ENCODE results near the gene RPS6KA4. TPM values are rescaled to one million over a fixed set of nuclear protein-coding genes. Genes with fewer than 3 reads are reported as not detected.

Gene RPS6KA4
- polyA plus RNA-seq, 1 donor from 2014 or later, result 24.6 TPM

DNA sequence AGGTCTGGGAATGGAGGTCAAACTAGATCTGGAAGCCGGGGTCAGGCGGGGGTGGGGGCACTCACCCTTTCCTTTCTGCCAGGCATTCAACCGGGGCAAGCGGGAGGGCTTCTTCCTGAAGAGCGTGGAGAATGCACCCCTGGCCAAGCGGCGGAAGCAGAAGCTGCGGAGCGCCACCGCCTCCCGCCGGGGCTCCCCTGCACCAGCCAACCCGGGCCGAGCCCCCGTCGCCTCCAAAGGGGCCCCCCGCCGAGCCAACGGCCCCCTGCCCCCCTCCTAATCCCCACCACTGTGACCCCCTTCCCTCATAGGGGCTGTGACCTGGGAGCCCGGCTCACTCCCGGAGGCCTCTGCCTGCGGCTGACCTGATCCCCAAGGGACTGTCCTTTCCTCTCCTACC is 12.2 kb downstream of the RPS6KA4 start:
- no peak for TF ChIP-seq MXI1 (conservative IDR thresholded peaks at IDR 0.05; ENCODE audit: poor library complexity, severe bottlenecking)
- TF ChIP-seq, protein P1, sequence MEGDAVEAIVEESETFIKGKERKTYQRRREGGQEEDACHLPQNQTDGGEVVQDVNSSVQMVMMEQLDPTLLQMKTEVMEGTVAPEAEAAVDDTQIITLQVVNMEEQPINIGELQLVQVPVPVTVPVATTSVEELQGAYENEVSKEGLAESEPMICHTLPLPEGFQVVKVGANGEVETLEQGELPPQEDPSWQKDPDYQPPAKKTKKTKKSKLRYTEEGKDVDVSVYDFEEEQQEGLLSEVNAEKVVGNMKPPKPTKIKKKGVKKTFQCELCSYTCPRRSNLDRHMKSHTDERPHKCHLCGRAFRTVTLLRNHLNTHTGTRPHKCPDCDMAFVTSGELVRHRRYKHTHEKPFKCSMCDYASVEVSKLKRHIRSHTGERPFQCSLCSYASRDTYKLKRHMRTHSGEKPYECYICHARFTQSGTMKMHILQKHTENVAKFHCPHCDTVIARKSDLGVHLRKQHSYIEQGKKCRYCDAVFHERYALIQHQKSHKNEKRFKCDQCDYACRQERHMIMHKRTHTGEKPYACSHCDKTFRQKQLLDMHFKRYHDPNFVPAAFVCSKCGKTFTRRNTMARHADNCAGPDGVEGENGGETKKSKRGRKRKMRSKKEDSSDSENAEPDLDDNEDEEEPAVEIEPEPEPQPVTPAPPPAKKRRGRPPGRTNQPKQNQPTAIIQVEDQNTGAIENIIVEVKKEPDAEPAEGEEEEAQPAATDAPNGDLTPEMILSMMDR (IDR thresholded peaks at IDR 0.05; ENCODE audit: poor library complexity, severe bottlenecking), result no peak
- TF ChIP-seq SMC3 (conservative IDR thresholded peaks at IDR 0.05; ENCODE audit: poor library complexity), result no peak
- no peak for TF ChIP-seq EP300 (conservative IDR thresholded peaks at IDR 0.05; ENCODE audit: poor library complexity, severe bottlenecking)
- TF ChIP-seq, protein P2, sequence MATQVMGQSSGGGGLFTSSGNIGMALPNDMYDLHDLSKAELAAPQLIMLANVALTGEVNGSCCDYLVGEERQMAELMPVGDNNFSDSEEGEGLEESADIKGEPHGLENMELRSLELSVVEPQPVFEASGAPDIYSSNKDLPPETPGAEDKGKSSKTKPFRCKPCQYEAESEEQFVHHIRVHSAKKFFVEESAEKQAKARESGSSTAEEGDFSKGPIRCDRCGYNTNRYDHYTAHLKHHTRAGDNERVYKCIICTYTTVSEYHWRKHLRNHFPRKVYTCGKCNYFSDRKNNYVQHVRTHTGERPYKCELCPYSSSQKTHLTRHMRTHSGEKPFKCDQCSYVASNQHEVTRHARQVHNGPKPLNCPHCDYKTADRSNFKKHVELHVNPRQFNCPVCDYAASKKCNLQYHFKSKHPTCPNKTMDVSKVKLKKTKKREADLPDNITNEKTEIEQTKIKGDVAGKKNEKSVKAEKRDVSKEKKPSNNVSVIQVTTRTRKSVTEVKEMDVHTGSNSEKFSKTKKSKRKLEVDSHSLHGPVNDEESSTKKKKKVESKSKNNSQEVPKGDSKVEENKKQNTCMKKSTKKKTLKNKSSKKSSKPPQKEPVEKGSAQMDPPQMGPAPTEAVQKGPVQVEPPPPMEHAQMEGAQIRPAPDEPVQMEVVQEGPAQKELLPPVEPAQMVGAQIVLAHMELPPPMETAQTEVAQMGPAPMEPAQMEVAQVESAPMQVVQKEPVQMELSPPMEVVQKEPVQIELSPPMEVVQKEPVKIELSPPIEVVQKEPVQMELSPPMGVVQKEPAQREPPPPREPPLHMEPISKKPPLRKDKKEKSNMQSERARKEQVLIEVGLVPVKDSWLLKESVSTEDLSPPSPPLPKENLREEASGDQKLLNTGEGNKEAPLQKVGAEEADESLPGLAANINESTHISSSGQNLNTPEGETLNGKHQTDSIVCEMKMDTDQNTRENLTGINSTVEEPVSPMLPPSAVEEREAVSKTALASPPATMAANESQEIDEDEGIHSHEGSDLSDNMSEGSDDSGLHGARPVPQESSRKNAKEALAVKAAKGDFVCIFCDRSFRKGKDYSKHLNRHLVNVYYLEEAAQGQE (IDR thresholded peaks at IDR 0.05; ENCODE audit: borderline replicate concordance), result no peak
- no peak for TF ChIP-seq RAD21 (conservative IDR thresholded peaks at IDR 0.05)
- no peak for TF ChIP-seq POLR2AphosphoS5 (IDR thresholded peaks at IDR 0.05)
- TF ChIP-seq EZH2 (IDR thresholded peaks at IDR 0.05; ENCODE audit: borderline replicate concordance, insufficient read depth, low read length, poor library complexity, severe bottlenecking), result no peak
- TF ChIP-seq TAF1 (IDR thresholded peaks at IDR 0.05; ENCODE audit: low read depth), result no peak
- H3K36me3 ChIP-seq (ENCODE audit: insufficient read depth, low read length), result no peaks in the 10 kb centered on the region
- H3K4me3 ChIP-seq (ENCODE audit: low read length), result no peak overlapping the region

DNA sequence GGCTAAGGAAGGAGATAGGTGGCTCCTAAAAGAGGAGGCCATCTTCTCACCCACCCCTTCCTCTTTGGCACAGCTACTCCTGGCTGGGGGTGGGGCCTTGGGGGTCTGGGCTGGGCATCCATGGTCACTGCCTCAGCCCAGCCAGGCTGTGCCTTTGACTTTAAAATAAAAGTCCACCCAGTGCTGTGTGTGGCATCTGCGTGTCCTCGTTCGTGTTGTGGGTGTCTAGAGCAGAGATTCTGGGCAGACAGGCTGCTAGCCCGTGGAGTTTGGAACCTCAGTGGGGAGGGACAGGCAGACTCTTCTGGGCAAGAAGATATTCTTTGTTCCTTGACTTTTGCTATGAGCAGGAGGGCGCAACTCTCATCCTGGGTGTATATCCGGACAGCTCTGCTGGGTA is 13.1 kb downstream of the RPS6KA4 start:
- Histone ChIP-seq H3K4me2 (ENCODE audit: low read length) (no peak overlapping the region), H3K9me3 (ENCODE audit: low read length) (no peaks in the 10 kb centered on the region), H3K27ac (ENCODE audit: low read length) (no peak overlapping the region), H2AFZ (ENCODE audit: low read depth, low read length) (no peak overlapping the region), H3K4me3 (ENCODE audit: low read length) (no peak overlapping the region), H3K36me3 (ENCODE audit: insufficient read depth, low read length) (no peaks in the 10 kb centered on the region), H3K9ac (ENCODE audit: low read length) (no peak overlapping the region), H3K27me3 (ENCODE audit: insufficient read depth, low read depth, low read length) (no peaks in the 10 kb centered on the region), H3K79me2 (replicated peaks; ENCODE audit: insufficient read depth, low read length) (no peaks in the 10 kb centered on the region), H4K20me1 (ENCODE audit: insufficient read depth) (no peaks in the 10 kb centered on the region), H3F3A (ENCODE audit: insufficient read depth, low read length, poor library complexity, severe bottlenecking) (no peaks in the 10 kb centered on the region), H3K9me2 (ENCODE audit: insufficient read depth, low read length) (no peaks in the 10 kb centered on the region)
- TF ChIP-seq RAD21 (conservative IDR thresholded peaks at IDR 0.05) (no peak), POLR2AphosphoS5 (IDR thresholded peaks at IDR 0.05) (no peak)
- TF ChIP-seq, protein P2 (IDR thresholded peaks at IDR 0.05; ENCODE audit: borderline replicate concordance), result no peak

More for the DNA sequence above, 12.2 kb downstream of the RPS6KA4 start:
- no peaks in the 10 kb centered on the region for H3K9me3 ChIP-seq (ENCODE audit: low read length)
- no peaks in the 10 kb centered on the region for H3K79me2 ChIP-seq (replicated peaks; ENCODE audit: insufficient read depth, low read length)
- H3K27ac ChIP-seq (ENCODE audit: low read length), result no peak overlapping the region
- H2AFZ ChIP-seq (ENCODE audit: low read depth, low read length), result no peak overlapping the region
- H4K20me1 ChIP-seq (ENCODE audit: insufficient read depth), result no peaks in the 10 kb centered on the region
- H3K4me2 ChIP-seq (ENCODE audit: low read length), result no peak overlapping the region
- no peaks in the 10 kb centered on the region for H3K27me3 ChIP-seq (ENCODE audit: insufficient read depth, low read depth, low read length)
- no peak overlapping the region for H3K9ac ChIP-seq (ENCODE audit: low read length)
- H3K9me2 ChIP-seq (ENCODE audit: insufficient read depth, low read length), result no peaks in the 10 kb centered on the region
- no peaks in the 10 kb centered on the region for H3F3A ChIP-seq (ENCODE audit: insufficient read depth, low read length, poor library complexity, severe bottlenecking)
